Retina (tissue), 1 donor: ENCODE results near the gene AK6.
"Not testable (repeated sequence)": the region's sequence is repeated elsewhere in the genome, so short reads cannot be mapped to it uniquely, and the experiment has no call there.

Experiments used
- DNase-seq: peaks from one replicate; pipeline ENCODE4 v3.0.0-alpha.2; 2016

The AK6 gene

DNA sequence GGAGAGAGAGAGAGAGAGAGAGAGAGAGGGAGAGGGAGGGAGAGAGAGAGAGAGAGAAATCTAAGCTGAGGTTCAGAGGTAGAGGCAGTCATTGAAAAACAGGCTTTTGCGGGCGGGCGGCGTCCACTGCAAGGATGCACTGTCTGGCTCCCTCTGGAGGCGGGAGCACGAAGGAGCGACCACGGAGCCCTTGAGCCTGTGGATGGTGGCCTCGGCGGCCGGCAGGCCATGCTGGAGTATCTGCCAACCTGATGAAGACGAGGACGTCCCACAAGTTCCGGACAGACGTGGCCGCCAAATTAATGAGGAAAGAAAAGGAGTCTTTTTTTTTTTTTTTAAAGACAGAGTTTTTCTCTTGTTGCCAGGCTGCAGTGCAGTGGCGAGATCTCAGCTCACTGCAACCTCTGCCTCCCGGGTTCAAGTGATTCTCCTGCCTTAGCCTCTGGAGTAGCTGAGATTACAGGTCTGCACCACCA is 34.5 kb downstream of the AK6 start:
- DNase-seq = peak; percentile 85

DNA sequence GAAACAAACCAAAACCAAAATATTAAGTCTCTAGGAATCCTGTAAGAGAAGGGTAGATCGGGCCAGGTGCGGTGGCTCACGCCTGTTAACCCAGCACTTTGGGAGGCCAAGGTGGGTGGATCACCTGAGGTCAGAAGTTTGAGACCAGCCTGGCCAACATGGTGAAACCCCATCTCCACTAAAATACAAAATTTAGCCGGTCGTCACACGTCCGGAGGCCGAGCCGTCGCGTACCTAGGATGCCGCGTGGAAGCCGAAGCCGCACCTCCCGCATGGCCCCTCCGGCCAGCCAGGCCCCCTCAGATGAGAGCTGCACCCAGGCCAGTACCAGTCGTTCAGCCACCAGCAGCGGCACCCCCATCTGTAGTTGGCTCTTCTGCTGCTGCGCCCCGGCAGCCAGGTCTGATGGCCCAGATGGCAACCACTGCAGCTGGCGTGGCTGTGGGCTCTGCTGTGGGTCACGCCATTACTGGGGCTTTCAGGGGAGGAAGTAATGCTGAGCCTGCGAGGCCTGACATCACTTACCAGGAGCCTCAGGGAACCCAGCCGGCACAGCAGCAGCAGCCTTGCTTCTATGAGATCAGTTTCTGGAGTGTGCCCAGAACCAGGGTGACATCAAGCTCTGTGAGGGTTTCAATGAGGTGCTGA is 35.5 kb downstream of the AK6 start:
- not testable (repeated sequence) for DNase-seq

DNA sequence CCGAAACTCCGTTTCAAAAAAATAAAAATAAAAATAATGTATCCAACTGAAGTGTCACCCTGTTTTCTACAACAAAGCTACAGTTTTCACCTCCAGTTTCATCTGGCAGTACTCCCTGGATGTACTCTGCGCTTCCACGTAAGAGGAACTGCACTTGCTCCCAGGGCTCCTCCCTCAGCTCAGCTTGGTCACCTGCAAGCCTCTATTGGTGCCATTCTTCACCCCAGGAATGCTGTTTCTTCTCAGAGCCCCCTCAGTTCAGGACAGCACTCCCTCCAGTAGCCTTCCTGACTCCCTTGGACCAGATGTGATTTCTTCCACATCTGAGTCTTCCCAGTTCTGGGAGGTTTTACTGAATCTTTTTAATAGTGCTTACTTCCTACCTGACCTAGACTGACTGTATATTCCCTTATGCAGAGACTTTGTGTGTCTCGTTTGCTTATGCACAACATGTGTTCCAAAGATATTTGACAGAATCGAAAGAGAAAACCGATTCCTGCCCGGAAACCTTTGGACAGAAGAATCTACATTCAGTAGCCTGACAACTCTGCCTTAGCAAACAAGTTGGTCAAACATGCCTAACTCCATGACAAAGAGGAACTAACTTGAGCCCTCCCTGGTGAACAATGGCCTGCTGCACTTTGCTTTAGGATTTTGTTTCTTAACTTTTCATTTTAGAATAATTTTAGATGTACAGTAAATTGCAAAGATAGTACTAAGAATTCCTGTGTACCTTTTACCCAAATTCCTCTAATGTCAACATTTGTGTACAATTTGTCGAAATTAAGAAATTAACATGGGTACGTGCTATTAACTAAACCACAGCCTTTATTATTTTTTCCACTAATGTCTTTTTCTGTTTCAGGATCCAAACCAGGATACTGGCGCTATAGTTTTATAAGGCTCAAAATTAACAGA is 37.5 kb downstream of the AK6 start:
- DNase-seq = no peak

DNA sequence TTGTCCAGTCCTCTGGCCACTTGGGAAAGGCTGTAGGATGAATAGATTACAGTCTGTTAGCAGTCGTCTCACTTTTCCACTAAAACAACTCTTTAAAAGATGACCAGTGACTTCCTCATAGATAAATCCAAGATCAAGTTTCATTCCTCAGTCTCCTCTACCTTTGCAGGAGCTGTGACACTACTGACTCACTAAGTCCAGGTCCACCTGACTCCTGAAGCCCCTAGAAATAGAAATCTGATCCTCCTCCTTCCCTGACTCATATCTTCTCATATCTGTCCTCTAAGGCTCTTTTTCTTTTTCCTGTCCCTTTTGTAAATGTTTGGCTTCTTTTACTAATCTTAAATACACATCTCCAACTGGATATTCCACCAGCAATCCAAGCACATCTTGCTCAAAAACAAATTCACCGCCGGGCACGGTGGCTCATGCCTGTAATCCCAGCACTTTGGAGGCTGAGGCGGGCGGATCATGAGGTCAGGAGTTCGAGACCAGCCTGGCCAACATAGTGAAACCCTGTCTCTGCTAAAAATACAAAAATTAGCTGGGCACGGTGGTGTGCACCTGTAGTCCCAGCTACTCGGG is 39.3 kb downstream of the AK6 start:
- no peak for DNase-seq

DNA sequence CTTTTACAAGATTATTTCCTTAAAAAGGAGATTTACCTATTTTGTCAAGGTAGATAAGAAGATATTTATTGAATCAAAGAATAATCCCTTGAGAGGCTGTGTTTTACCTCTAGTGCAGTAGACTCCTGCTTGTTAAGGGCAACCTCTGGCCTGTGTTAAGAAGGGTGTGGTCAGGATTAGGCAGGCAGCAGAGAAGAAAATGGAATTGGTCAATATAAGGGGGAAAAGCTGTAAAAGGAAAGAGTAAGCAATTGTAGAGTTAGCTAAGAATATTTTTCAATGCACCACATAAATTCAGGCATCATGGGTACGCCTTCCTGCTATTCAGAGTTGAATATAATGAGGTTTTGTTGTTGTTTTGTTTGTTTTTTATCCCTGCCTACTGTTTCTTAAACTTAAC is 43.0 kb downstream of the AK6 start:
- no peak for DNase-seq

DNA sequence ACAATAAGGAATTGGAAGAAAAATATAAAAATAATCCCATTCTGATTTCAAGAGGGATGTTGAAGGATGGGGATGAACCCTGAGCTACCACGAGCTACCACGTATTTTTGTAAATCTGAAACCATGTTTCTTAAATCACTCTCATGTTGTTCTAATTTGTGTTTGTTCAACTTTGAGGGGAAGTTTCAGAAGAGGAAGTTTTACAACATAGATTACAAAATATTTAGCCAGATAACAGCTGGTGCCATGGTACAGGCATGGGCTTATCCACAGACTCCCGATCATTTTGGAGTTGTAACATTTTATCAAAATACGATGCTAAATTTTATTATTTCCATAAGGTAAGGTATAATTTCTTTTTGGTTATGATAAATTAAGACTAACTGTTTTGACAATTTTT is 51.9 kb downstream of the AK6 start:
- DNase-seq = no peak

DNA sequence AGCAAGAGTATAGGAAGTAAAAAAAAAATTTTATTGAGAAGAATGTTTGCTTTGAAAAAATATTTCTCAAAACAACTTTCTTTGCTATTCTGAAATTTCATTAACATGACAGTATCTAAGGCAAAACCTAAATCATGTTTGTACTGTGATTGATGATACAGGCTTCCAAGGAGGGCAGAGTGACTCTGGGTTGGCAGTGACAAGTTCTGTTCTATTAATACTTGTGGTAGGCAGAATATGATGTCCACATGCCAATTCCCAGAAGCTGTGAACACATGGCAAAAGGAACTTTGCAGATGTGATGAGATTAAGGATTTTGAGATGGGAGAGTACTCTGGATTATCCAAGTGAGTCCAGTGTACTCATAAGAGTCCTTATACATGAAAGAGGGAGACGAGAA is 53.3 kb downstream of the AK6 start:
- no peak for DNase-seq

DNA sequence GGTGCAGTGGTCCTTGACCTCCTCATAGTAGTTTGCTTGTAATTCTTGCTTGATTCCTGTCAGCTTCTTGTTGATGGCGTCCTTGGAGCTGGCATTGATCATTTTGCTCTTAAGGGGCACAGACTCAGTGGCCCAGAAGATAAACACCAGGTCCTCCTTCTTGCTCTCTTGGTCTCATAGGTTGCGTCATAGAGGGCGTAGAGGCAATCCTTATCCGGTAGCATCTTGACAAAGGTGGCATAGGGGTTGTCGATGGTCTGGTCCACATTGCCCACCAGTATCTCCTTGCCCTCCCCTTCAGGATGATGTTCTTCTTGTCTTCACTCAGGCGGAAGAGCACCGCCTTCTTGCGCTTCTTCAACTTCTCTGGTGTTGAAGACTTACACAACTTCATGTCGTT is 55.9 kb downstream of the AK6 start:
- DNase-seq = no peak

DNA sequence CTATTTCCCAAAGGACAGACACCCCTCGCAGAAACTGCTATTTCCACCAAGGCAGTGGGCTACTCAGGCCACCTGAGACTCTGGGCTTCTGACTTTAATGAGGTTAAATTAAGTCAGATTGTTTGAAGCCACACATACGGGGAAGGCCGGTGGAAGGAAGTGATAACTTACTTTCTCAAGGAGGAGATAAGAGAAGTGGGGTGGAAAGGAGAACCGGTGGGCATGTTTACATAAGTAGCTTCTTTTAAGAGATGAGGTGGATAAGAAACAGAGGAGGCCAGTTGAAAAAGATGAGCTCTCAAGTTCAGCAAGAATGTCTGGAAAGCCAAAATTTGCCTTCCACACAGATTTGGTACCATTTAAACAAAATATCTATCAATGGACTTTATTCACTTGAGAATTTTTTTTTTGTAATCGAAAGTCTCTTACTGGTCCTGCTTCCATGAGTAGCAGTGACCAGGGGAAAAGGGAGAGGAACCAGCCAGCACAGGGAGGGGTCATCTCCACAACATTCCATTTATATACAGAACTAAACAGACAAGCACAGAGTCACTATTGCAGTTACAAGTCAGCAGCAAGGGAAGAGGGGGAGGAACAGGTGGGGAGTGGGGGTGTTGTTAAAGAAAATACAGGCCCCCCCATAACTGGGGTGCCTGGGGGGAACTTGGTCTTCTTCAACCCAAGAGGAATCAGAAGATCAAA is 56.7 kb downstream of the AK6 start:
- DNase-seq = no peak

DNA sequence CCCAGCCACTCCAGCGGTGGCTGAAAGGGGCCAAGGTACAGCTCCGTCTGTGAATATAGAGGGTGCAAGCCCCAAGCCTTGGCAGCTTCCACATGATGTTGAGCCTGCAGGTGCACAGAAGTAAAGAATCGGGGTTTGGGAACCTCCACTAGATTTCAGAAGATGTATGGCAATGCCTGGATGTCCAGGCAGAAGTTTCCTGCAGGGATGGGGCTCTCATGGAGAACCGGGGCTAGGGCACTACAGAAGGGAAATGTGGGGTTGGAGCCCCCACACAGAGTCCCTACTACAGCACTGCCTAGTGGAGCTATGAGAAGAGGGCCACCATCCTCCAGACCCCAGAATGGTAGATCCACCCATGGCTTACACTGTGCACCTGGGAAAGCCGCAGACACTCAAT is 59.9 kb downstream of the AK6 start:
- no peak for DNase-seq

DNA sequence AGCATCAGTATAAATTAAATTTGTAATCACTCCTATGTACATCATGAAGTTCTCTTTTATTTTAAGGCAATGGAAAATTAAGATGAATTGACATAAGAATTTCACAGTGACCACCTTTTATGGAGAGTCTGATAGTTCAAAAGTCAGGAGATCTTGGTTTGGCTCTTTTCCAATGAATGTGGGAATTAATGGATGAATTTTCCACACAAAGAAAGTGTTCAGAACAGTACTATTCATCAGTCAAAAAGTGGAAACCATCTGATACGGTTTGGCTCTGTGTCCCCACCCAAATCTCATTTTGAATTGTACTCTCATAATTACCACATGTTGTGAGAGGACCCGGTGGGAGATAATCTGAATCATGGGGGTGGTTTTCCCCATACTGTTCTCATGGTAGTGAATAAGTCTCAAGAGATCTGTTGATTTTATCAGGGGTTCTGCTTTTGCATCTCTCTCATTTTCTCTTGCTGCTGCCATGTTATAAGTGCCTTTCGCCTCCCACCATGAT is 61.2 kb downstream of the AK6 start:
- DNase-seq = no peak

DNA sequence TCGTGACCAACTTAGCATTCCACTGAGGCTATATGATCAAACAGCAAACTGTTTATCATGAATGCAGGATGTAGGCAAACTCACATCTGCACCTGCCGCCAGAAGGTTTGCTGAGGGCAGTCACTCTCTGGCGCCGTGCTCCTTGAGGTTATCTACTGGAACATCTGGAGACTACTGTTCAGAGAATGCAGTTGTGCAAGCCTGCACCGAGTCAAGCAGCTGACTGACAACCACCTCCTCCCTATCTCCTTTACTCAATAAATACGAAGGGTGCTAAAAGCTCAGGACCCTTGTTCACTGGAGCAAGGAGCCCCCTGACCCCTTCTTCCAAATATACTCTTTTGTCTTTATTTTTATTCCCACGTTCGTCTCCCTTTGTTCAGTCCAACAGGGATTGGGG is 63.8 kb downstream of the AK6 start:
- DNase-seq = no peak
